Subcutaneous adipose tissue (tissue), 4 donors: ENCODE data around the gene CRP. TPM values are rescaled to one million over a fixed set of nuclear protein-coding genes. Genes with fewer than 3 reads are reported as not detected.

Experiments used
- total RNA-seq, 4 donors: library from RNA; depleted of rRNA; stranded (reverse); fragments of >200 nt; gene quantifications; one replicate each; pipeline ENCODE4 v1.1.0, GENCODE V29; 2016
- TF ChIP-seq, protein P1 (sequence below): fragments of 450-650 bp; IDR thresholded peaks from one replicate; pipeline ENCODE4 v1.5.1; 2016; ENCODE audit warnings: low read depth, mild to moderate bottlenecking, control low read depth, antibody characterized with exemption, moderate library complexity

Gene CRP
- total RNA-seq, 4 donors from 2014 or later: 0.57 TPM; not detected in 3

DNA sequence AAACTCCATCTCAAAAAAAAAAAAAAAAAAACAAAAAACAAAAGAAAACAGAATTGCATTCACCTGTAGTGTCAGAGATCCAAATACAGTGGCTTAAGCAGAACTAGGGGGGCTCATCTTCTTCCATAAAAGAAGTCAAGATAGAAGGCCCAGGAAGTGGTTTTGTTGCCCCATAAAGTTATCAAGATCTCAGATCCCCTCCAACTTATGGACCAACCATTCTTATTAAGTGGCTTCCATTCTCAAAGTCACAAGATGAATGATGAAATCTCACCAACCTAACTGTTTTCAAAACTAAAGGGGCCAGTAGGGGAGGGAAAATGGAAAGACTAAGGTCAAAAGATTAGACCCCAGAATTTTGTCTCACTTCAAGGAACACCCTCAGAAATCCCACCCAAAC is 36.2 kb upstream of the CRP start:
- TF ChIP-seq, protein P1, sequence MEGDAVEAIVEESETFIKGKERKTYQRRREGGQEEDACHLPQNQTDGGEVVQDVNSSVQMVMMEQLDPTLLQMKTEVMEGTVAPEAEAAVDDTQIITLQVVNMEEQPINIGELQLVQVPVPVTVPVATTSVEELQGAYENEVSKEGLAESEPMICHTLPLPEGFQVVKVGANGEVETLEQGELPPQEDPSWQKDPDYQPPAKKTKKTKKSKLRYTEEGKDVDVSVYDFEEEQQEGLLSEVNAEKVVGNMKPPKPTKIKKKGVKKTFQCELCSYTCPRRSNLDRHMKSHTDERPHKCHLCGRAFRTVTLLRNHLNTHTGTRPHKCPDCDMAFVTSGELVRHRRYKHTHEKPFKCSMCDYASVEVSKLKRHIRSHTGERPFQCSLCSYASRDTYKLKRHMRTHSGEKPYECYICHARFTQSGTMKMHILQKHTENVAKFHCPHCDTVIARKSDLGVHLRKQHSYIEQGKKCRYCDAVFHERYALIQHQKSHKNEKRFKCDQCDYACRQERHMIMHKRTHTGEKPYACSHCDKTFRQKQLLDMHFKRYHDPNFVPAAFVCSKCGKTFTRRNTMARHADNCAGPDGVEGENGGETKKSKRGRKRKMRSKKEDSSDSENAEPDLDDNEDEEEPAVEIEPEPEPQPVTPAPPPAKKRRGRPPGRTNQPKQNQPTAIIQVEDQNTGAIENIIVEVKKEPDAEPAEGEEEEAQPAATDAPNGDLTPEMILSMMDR: no peak

DNA sequence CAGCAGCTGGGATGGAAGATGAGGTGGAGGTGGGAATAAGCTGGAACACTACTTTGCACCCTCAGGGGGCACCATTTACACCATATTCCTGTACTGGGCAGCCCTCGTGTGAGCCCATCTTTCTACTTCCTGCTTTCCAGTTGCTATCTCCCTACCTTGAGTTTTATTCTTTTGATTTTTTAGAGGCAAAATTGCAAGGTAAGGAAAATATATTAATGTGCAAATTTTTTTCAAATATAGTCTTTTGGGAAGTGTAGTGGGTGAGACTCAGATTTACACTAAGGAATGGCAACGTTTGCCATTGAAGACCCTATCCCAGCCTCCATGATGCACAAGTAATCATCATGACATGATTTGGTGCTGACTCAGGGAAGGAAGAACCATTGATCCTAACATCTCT is 35.2 kb upstream of the CRP start:
- TF ChIP-seq, protein P1: no peak

DNA sequence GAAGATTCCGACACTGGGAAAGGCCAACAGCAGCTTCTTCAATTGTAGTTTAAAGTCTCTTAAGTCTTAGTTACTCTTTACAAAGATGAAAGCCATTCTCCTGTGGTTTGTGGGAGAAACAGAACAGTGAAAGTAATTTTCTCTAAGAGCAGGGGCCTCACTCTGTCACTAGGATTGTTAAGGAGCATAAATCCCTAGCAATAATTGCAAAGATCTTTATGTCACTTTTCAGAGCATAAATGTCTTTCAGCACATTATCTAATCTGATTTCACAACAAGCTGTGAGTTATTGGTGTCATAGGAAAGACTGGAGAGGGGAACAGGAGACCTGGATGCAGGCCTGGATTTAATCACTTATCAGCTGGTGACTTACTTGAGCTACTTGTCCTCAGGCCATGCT is 34.0 kb upstream of the CRP start:
- TF ChIP-seq, protein P1: no peak

DNA sequence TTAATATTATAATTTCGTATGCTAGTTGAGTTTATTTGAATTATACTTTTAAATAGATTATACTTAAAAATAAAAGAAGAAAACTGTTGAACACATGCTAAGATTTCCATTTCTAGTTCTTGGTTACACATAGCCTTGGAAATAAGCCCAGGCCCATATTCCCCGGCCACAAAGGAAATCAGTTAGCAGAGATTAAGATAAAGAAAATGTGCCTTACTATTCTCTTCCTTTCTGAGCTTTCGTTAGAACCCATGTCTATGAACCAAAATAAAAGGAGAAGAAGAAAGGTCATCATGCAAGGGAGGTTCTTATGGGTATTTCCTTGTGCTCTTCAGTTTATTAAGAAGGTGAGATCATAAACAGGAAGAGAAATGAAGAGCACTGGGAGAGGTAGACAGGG is 32.3 kb upstream of the CRP start:
- TF ChIP-seq, protein P1: no peak

DNA sequence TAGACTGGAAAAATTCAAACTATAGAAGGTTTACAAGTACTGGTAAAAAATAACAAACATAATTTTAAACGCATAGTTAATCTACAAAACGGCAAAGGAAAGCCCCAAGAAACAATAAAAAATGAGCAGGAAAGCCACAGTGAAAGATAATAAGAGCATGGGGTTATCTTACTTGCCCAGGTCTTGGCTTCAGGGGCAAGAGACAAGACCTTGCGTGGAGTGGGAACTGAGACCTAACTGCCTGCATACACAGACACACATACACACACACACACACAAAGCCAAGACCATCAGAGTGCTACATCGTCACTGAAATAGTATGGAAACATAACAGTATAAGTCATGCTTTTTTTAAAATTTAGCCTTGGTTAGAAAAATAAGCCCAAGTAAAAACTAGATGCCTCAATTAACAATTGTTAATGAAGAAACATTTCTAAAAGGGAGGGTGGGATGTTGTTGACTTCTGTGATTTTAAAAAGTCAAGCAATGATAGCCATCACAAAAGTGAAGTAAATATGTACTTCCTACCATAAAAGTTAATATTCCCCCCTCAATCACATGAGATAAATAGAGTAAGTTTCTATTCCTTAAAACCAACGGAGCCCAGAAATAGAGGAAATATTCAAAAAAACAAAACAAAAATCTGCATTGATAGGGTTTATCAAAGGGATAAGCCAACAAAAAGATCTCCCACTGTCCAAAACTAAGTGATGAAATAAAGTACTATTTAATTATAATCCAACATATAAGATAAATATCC is 29.4 kb upstream of the CRP start:
- TF ChIP-seq, protein P1: no peak

DNA sequence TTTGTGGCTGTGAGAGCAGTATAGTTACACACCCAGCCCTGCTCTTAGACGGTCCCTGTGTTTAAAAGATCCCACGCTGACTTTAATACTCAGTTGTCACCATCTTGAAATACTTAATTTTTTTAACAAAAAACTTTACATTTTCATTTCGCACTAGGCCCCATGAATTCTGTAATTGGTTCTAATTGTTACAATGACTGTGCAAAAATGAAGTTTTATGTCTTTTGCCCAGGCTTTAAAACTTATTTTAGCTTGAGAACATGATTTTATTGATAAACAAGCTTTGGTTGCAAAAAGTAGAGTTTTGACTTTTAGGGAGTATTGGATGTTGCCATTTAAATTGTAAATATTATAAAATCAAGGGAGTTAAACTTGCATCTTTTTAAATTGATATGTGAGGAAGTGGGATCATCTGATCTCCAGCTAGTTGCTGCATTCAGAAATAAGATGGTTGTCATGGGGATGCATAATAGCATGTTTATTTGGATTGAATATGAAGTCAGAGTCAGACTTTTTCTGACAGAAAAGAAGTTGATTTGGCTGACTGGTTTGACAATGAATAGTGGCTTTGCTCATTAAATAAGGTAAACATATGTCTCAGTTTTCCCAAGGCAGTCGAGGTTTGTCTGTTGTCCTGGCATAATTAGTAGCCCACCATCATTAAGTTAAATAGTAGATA is 23.0 kb upstream of the CRP start:
- TF ChIP-seq, protein P1: no peak

DNA sequence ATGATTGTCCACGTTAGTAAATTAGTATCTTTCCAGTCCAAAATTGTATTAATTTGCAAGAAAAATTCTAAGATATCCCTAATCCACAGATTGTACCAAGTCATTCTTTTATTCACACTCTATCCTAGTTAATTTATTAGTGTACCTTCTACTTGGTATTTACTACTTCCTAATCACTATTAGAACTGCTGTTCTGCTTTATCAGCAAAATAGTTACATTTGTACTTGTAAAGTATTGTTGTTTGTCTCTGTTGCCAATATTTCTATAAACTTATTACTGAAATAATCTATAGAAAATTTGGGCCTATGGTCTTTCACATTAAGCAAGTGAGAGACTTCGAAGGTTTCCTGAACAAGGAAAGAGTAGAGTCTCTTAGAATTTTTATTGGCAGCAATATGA is 5.6 kb upstream of the CRP start:
- TF ChIP-seq, protein P1: no peak
